ENCODE results near the gene GAK.
"Not testable (repeated sequence)": the region's sequence is repeated elsewhere in the genome, so short reads cannot be mapped to it uniquely, and the experiment has no call there.

Gene GAK

GRCh38 chr4:926538-926937 lies 5.6 kb downstream of the GAK start:
- DNase-seq (ENCODE audit: low spot score): no peak

GRCh38 chr4:925771-926500 lies 6.2 kb downstream of the GAK start:
- DNase-seq (ENCODE audit: low spot score): no peak

GRCh38 chr4:925171-925570 lies 6.9 kb downstream of the GAK start:
- DNase-seq (ENCODE audit: low spot score): no peak

- DNase-seq (ENCODE audit: low spot score): no peak
These were observed 7.7 kb downstream of the GAK start for GRCh38 chr4:924107-925096.

GRCh38 chr4:921830-922331 lies 10.2 kb downstream of the GAK start:
- DNase-seq (ENCODE audit: low spot score): no peak

GRCh38 chr4:919004-919680 lies 13.0 kb downstream of the GAK start:
- DNase-seq (ENCODE audit: low spot score): not testable (repeated sequence)

- DNase-seq (ENCODE audit: low spot score): not testable (repeated sequence)
These were observed 13.5 kb downstream of the GAK start for GRCh38 chr4:918591-918990.

GRCh38 chr4:917992-918391 lies 14.1 kb downstream of the GAK start:
- no peak for DNase-seq (ENCODE audit: low spot score)

GRCh38 chr4:917466-917865 lies 14.7 kb downstream of the GAK start:
- DNase-seq (ENCODE audit: low spot score): no peak

- no peak for DNase-seq (ENCODE audit: low spot score)
These were observed 16.5 kb downstream of the GAK start for GRCh38 chr4:915595-915994.

- DNase-seq (ENCODE audit: low spot score): no peak
These were observed 17.1 kb downstream of the GAK start for GRCh38 chr4:915041-915474.

- no peak for DNase-seq (ENCODE audit: low spot score)
These were observed 17.6 kb downstream of the GAK start for GRCh38 chr4:914531-914930.

GRCh38 chr4:913280-913618 lies 18.9 kb downstream of the GAK start:
- DNase-seq (ENCODE audit: low spot score): no peak

- DNase-seq (ENCODE audit: low spot score): no peak
These were observed 19.4 kb downstream of the GAK start for GRCh38 chr4:912548-913279.

GRCh38 chr4:911871-912490 lies 20.1 kb downstream of the GAK start:
- DNase-seq (ENCODE audit: low spot score): no peak

GRCh38 chr4:911221-911751 lies 20.8 kb downstream of the GAK start:
- DNase-seq (ENCODE audit: low spot score): no peak

GRCh38 chr4:910366-911091 lies 21.6 kb downstream of the GAK start:
- DNase-seq (ENCODE audit: low spot score): no peak

- no peak for DNase-seq (ENCODE audit: low spot score)
These were observed 22.3 kb downstream of the GAK start for GRCh38 chr4:909821-910220.

GRCh38 chr4:909131-909571 lies 23.0 kb downstream of the GAK start:
- DNase-seq (ENCODE audit: low spot score): no peak
